Stimulated activated CD4-positive, alpha-beta T cell treated with anti-CD3 and anti-CD28 coated beads, Interleukin-1b, Interleukin-23, amount 100 ng/mL, for 24 hours (primary cell): ENCODE data around the gene TMEM200B.
"Not testable (repeated sequence)": the region's sequence is repeated elsewhere in the genome, so short reads cannot be mapped to it uniquely, and the experiment has no call there.

Experiments used
- DNase-seq, 4 experiments: peaks; one replicate each; pipeline ENCODE4 v3.0.0-alpha.2; 2020; ENCODE audit warnings: low read depth in 4 of 4, low spot score in 1 of 4

TMEM200B gene

GRCh38 chr1:29112705-29113412, 10.8 kb downstream of the TMEM200B start:
- no peak for DNase-seq

- DNase-seq, result not testable (repeated sequence)
Observed at GRCh38 chr1:29108041-29108440, 15.7 kb downstream of the TMEM200B start.

GRCh38 chr1:29105822-29106221, 17.9 kb downstream of the TMEM200B start:
- no peak for DNase-seq

GRCh38 chr1:29100487-29100886, 23.2 kb downstream of the TMEM200B start:
- DNase-seq, result no peak

DNA sequence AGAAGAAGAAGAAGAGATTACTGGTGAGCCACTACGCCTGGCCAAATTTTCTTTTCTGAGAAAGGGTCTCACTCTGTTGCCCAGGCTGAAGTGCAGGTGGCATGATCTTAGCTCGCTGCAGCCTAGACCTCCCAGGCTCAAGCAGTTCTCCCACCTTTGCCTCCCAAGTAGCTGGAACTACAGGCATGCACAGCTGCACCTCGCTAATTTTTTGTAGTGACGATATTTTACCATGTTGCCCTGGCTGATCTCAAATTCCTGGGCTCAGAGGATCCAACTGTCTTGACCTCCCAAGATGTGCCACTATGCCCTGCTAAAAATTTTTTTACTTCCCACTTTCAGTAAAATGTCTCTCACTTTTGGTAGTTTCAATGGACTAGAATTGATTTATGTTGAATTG, 24.4 kb downstream of the TMEM200B start:
- DNase-seq, result no peak

DNA sequence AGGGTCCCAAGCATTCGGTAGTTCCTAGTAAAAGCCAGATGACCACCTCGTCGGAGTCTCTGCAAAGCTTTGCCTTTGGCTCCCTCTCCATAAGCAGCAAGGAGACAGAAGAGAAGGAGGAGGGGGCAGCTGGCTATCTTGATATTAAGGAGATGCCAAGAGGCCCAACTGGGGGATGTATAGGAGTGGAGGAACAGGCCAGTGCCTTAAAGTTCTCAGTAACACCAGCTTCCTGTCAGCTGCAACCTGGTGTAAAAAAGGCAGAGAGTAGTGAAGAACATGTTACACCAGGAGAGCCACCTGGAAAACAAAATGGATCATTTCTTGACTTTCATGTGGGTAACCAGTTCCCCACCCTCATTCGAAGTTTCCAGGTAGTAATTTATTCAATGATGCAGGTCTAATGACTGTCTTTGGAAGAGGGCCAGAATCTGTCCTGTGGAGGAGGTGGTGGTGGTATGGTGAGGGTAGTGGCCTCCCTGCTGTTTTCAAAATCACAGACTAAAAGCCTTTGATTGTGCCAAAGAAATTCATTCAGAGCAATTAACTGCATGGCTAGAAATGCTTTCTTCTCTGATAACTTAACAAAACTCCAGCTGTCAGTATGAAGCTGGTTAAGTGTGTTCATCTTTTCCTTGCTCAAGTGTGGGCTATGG, 27.3 kb downstream of the TMEM200B start:
- DNase-seq, result no peak

DNA sequence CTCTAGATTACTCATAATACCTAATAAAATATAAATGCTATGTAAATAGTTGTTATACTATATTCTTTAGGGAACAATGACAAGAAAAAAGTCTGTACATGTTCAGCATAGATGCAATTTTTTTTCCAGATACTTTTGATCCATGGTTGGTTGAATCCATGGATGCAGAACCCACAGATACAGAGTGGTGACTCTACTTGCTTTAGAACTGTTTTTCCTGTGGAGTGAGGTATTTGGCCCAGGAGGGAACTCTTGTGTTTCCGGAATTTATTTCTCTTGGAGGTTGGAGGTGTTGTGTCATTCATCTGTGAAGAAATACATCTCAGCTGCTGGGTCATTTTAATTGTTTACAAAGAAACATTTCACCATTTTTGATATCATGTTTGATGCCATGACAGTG, 28.7 kb downstream of the TMEM200B start:
- DNase-seq, result no peak

DNA sequence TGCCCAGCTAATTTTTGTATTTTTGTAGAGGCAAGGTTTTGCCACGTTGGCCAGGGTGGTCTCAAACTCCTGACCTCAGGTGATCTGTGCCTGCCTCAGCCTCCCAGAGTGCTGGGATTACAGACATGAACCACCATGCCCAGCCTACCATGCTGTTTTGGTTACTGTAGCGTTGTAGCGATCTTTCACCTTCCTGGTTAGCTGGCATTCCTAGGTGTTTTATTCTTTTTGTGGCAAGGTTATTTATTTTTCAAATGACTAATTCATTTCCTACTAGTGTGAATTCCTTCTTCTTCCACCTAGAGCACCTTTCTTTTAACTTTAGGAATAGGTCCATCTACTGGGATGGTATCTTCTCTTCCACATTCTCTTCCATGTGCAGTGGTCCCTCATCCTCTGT, 29.3 kb downstream of the TMEM200B start:
- no peak for DNase-seq

DNA sequence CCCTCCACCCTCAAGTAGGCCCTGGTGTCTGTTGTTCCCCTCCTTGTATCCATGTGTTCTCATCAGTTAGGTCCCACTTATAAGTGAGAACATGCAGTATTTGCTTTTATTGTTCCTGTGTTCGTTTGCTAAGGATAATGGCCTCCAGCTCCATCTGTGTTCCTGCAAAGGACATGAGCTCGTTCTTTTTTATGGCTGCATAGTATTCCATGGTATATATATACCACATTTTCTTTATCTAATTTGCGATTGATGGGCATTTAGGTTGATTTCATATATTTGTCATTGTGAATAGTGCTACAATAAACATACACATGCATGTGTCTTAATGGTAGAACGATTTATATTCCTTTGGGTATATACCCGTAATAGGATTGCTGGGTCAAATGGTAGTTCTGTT, 31.0 kb downstream of the TMEM200B start:
- DNase-seq, result not testable (repeated sequence)

DNA sequence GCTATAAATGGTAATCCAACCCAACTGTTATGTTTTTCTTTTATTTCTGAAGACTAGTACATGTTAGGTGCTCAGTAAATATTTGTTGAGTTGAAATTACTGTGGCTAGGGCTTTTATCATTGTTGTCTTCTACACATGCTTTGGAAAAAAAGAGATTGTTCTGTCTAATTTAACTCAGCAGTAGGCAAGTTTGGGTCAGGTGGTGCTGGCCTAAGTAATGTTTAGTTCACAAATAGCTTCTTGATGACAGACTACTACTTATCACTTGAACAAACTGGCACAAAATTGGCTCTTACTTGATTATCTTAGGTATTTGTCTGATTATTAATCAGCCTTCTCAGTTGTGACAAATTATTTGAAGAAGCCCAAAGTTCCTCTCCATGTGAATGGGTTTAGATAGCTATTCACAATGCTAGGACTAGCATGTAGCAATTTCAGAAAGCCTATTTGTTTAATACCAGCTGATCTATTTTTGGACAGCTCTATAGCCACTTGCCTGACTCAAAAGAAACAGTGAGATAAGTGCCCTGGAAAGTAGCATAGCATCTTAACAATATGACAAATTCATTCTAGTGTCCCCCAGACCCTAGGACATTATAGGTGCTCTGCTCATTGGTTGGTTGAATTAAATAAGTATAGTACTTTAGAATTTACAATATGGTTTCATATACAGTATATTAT, 32.6 kb downstream of the TMEM200B start:
- no peak for DNase-seq

DNA sequence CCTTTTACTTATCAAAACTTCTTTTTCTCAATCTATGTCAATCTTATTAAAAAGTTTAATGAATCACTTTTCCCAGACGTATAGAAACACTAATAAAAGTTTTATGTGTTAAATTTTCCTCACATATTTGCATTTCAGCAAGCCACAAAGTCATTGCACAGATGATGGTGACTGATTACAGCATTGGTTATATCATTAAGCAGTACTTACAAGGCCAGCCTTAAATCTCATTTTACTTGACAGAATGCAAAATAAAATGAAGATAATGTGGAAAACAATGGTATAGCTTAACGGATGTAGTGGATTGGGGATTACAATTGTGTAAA, 39.5 kb downstream of the TMEM200B start:
- no peak for DNase-seq

DNA sequence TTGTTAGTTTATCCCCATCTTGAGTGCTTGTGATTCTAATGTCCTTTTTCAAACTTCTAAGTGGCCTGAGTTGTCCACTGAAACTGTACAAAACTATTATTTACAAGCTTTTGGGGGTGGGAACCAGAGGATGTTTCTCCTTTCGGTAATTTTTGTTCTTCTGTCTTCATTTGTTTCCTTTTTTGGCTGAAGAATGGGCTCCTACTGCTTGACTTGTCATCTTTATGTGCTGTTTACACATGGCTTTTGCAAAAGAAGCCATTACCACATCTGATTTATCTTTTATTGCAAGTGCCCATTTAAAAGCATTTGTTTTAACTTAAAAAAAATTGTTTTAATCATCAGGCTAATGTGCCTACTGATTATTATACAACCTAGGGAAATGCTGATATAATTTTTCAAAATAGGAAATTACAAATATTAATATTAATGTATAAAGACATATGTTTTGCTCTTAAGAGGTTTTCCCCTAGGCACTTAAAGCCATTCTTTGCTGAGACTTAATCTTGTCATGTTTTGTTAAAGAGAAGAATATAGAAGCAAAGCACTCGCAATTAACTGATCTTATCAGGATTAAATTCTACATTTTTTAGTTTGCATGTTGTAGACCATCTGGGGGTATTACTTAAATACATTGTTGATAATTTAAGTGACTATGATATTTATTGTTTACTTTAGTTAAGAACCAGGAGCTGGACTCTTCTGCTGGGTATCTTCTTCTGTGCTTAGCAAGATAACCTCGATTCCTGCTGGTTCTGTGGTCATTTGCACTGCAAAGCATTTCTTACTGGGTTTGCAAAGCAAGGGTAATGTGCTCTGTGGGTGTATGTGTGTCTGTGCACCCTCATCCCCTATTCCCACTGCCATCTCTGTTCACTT, 40.1 kb downstream of the TMEM200B start:
- DNase-seq, result no peak

- no peak for DNase-seq
Observed at GRCh38 chr1:29082519-29082918, 41.2 kb downstream of the TMEM200B start.

GRCh38 chr1:29081201-29081600, 42.5 kb downstream of the TMEM200B start:
- DNase-seq, result no peak

DNA sequence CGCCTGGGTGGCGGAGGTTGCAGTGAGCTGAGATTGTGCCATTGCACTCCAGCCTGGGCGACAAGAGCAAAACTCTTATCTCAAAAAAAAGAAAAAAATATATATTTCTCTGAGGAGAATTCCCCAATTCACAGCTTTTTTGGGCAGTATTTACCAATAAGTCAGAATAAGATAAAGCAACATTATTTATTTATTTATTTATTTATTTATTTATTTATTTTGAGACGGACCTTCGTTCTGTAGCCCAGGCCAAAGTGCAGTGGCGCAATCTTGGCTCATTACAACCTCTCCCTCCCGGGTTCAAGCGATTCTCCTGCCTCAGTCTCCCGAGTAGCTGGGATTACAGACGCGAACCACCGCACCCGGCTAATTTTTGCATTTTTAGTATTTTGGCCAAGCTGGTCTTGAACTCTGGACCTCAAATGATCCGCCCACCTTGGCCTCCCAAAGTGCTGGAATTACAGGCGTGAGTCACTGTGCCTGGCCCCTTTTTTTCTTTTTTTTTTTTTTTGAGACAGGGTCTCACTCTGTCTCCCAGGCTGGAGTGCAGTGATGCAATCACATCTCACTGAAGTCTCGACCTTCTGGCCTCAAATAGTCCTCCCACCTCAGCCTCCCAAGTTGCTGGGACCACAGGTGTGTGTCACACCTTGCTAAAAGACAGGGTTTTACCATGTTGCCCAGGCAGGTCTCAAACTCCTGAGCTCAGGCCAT, 43.6 kb downstream of the TMEM200B start:
- not testable (repeated sequence) for DNase-seq

DNA sequence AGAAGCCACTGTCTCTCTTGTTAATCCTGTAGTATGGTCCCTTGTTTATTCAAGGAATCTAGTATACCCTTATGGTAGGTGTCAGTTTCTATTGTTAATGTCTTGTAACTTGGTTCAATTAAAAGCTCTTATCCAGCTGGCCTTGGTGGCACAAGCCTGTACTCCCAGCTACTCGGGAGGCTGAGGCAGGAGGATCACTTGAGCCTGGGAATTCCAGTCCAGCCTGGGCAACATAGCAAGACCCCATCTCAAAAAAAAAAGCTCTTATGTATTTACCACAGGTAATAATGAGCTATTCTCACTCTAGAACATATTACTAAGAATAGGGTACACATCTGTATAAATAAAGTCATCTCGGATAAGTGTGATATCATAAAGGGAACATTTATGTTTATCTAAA, 46.5 kb downstream of the TMEM200B start:
- DNase-seq, result no peak
